Transverse colon (tissue), 4 donors: ENCODE data around the gene OR6C70.

Source experiments
- CTCF ChIP-seq, 5 experiments: fragments of 200-600 bp in 3 of 5; fragments of 450-650 bp in 2 of 5; sonication (generic) in 3 of 5; IDR thresholded peaks; 1 replicate in 2 of 5; 2 replicates in 3 of 5; pipeline ENCODE4 v1.5.1; 2016 to 2017; ENCODE audit warnings: antibody characterized with exemption in 5 of 5, inconsistent platforms in 3 of 5, mild to moderate bottlenecking in 2 of 5, moderate library complexity in 1 of 5
- EP300 ChIP-seq: sonication (generic); formaldehyde crosslinking; IDR thresholded peaks from one replicate; pipeline ENCODE4 v1.6.1; 2017; ENCODE audit warnings: antibody characterized with exemption, low read depth
- POLR2A ChIP-seq: fragments of 450-650 bp; IDR thresholded peaks from one replicate; pipeline ENCODE4 v1.6.1; 2016; ENCODE audit warnings: antibody characterized with exemption, mild to moderate bottlenecking, moderate library complexity
- POLR2AphosphoS5 ChIP-seq, 3 donors: sonication (generic); formaldehyde crosslinking; IDR thresholded peaks; one replicate each; pipeline ENCODE4 v1.6.1; 2016; ENCODE audit warnings: antibody characterized with exemption in 3 of 3

GRCh38 chr12:55501601-55502000, 31.7 kb upstream of the OR6C70 start:
- TF ChIP-seq CTCF (IDR thresholded peaks at IDR 0.05) (no peak), POLR2A (no peak), POLR2AphosphoS5 (IDR thresholded peaks at IDR 0.05) (no peak), EP300 (no peak)
